SK-N-SH treated with all-trans-retinoic acid at 6 μM for 48 hours (cell line): ENCODE measurements around the gene ST6GALNAC5.

Experiments used
- ATAC-seq: fragments of 200-7000 bp; cut with Tn5 transposase; 3 replicates; pipeline ENCODE4 v1.9.1; 2020; ENCODE audit warnings: mild to moderate bottlenecking, moderate library complexity
- ARNTL ChIP-seq: fragments of 450-650 bp; formaldehyde crosslinking; IDR thresholded peaks from 2 replicates; pipeline ENCODE4 v1.5.0; 2020; ENCODE audit warnings: low read depth, mild to moderate bottlenecking, moderate library complexity, borderline replicate concordance
- BACH2 ChIP-seq: fragments of 250-450 bp; sonication (Bioruptor Pico); IDR thresholded peaks from 2 replicates; pipeline ENCODE4 v1.9.0; 2021; ENCODE audit warnings: mild to moderate bottlenecking, borderline replicate concordance
- CREB5 ChIP-seq: fragments of 250-450 bp; sonication (Bioruptor Pico); IDR thresholded peaks from 2 replicates; pipeline ENCODE4 v1.5.1; 2020; ENCODE audit warnings: low read depth, mild to moderate bottlenecking, moderate library complexity
- CSDC2 ChIP-seq: fragments of 250-450 bp; sonication (Bioruptor Pico); IDR thresholded peaks from 2 replicates; pipeline ENCODE4 v1.5.0; 2020; ENCODE audit warnings: mild to moderate bottlenecking, moderate library complexity
- ESRRG ChIP-seq: fragments of 250-450 bp; sonication (Bioruptor Pico); IDR thresholded peaks from 2 replicates; pipeline ENCODE4 v1.6.1; 2021; ENCODE audit warnings: mild to moderate bottlenecking
- GLIS3 ChIP-seq: fragments of 250-450 bp; sonication (Bioruptor Pico); IDR thresholded peaks from 2 replicates; pipeline ENCODE4 v1.5.0; 2020; ENCODE audit warnings: mild to moderate bottlenecking, moderate library complexity
- ISL1 ChIP-seq: fragments of 250-450 bp; sonication (Bioruptor Pico); IDR thresholded peaks from 2 replicates; pipeline ENCODE4 v2.1.2; 2022; ENCODE audit warnings: mild to moderate bottlenecking, moderate library complexity
- OSR1 ChIP-seq: fragments of 250-450 bp; sonication (Bioruptor Pico); IDR thresholded peaks from 2 replicates; pipeline ENCODE4 v1.8.0; 2022; ENCODE audit warnings: moderate library complexity, mild to moderate bottlenecking, inconsistent platforms
- POU6F1 ChIP-seq: fragments of 250-450 bp; sonication (Bioruptor Pico); IDR thresholded peaks from 2 replicates; pipeline ENCODE4 v1.8.0; 2021; ENCODE audit warnings: low read depth, mild to moderate bottlenecking, moderate library complexity, borderline replicate concordance
- PPARA ChIP-seq: fragments of 250-450 bp; sonication (Bioruptor Pico); IDR thresholded peaks from 2 replicates; pipeline ENCODE4 v1.5.0; 2020; ENCODE audit warnings: mild to moderate bottlenecking, borderline replicate concordance
- RARB ChIP-seq: fragments of 250-450 bp; sonication (Bioruptor Pico); IDR thresholded peaks from 2 replicates; pipeline ENCODE4 v1.8.0; 2021; ENCODE audit warnings: mild to moderate bottlenecking, moderate library complexity
- SNAI2 ChIP-seq: fragments of 250-450 bp; sonication (Bioruptor Pico); IDR thresholded peaks from 2 replicates; pipeline ENCODE4 v1.5.0; 2020; ENCODE audit warnings: mild to moderate bottlenecking, moderate library complexity
- TCF4 ChIP-seq: fragments of 250-450 bp; sonication (Bioruptor Pico); IDR thresholded peaks from 2 replicates; pipeline ENCODE4 v1.8.0; 2021; ENCODE audit warnings: mild to moderate bottlenecking, moderate library complexity, borderline replicate concordance
- TOX ChIP-seq: fragments of 250-450 bp; sonication (Bioruptor Pico); IDR thresholded peaks from 2 replicates; pipeline ENCODE4 v1.8.0; 2021; ENCODE audit warnings: mild to moderate bottlenecking, moderate library complexity, borderline replicate concordance
- TSHZ2 ChIP-seq: fragments of 250-450 bp; sonication (Bioruptor Pico); IDR thresholded peaks from 2 replicates; pipeline ENCODE4 v1.5.0; 2020; ENCODE audit warnings: mild to moderate bottlenecking, moderate library complexity
- ZC3H10 ChIP-seq: fragments of 250-450 bp; sonication (Bioruptor Pico); IDR thresholded peaks from 2 replicates; pipeline ENCODE4 v1.5.1; 2021; ENCODE audit warnings: mild to moderate bottlenecking, moderate library complexity
- ZFP3 ChIP-seq: fragments of 250-450 bp; sonication (Bioruptor Pico); IDR thresholded peaks from 2 replicates; pipeline ENCODE4 v1.5.0; 2020; ENCODE audit warnings: mild to moderate bottlenecking, moderate library complexity
- ZFP30 ChIP-seq: fragments of 450-650 bp; formaldehyde crosslinking; IDR thresholded peaks from 2 replicates; pipeline ENCODE4 v1.5.0; 2022; ENCODE audit warnings: mild to moderate bottlenecking, moderate library complexity
- ZNF565 ChIP-seq: fragments of 450-650 bp; formaldehyde crosslinking; conservative IDR thresholded peaks from 2 replicates; pipeline ENCODE4 v1.5.0; 2020; ENCODE audit warnings: low read depth, mild to moderate bottlenecking, moderate library complexity
- ZNF70 ChIP-seq: fragments of 450-650 bp; formaldehyde crosslinking; IDR thresholded peaks from 2 replicates; pipeline ENCODE4 v1.5.0; 2020; ENCODE audit warnings: mild to moderate bottlenecking, moderate library complexity
- ZNF8 ChIP-seq: fragments of 450-650 bp; formaldehyde crosslinking; IDR thresholded peaks from 2 replicates; pipeline ENCODE4 v1.5.0; 2020; ENCODE audit warnings: mild to moderate bottlenecking, moderate library complexity
- TF ChIP-seq, protein P1 (sequence below): fragments of 250-450 bp; sonication (Bioruptor Pico); IDR thresholded peaks from 2 replicates; pipeline ENCODE4 v1.5.1; 2021; ENCODE audit warnings: mild to moderate bottlenecking, moderate library complexity
- TF ChIP-seq, protein P2 (sequence below): fragments of 250-450 bp; sonication (Bioruptor Pico); IDR thresholded peaks from 2 replicates; pipeline ENCODE4 v1.8.0; 2020; ENCODE audit warnings: mild to moderate bottlenecking, moderate library complexity, borderline replicate concordance

ST6GALNAC5 gene

DNA sequence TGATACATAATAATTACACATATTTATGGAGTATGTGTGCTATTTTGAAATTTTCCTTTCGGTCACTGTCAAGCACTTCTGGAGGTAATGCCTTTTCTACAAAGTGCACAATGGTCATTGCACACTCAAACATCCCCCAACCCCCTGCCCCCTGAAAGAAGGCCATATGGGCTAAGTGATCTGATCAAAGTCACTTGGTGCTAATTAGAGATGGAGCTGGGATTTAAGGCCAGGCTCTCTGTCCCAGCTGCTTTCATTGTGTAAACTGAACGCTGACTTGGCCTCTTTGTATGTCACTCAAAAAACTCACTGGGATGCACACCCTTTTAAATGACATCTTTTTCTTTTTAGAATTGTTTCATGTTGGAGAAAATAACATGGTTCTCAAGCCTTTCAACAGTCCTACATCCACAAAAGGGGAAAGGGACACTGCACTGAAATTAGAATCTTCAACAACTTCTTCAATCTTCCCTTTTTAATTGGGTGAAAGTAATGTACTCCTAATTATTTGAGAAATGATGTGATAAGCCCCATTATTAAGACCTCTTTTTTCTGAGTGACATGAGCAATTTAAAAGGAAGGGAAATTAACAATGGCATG is 149.2 kb downstream of the ST6GALNAC5 start:
- no peak for ATAC-seq
- TF ChIP-seq ZNF565 (CRISPR knock-in tag) (no peak), TCF4 (CRISPR knock-in tag) (no peak), ISL1 (CRISPR knock-in tag) (no peak), TSHZ2 (CRISPR knock-in tag) (no peak), TOX (CRISPR knock-in tag) (no peak), ZNF70 (CRISPR knock-in tag) (no peak), ARNTL (CRISPR knock-in tag) (no peak), ZFP30 (CRISPR knock-in tag) (no peak), ESRRG (no peak)
- TF ChIP-seq, protein P1, sequence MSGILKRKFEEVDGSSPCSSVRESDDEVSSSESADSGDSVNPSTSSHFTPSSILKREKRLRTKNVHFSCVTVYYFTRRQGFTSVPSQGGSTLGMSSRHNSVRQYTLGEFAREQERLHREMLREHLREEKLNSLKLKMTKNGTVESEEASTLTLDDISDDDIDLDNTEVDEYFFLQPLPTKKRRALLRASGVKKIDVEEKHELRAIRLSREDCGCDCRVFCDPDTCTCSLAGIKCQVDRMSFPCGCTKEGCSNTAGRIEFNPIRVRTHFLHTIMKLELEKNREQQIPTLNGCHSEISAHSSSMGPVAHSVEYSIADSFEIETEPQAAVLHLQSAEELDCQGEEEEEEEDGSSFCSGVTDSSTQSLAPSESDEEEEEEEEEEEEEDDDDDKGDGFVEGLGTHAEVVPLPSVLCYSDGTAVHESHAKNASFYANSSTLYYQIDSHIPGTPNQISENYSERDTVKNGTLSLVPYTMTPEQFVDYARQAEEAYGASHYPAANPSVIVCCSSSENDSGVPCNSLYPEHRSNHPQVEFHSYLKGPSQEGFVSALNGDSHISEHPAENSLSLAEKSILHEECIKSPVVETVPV (CRISPR knock-in tag), result no peak

- TF ChIP-seq GLIS3 (no peak), ZNF8 (CRISPR knock-in tag) (no peak), CSDC2 (CRISPR knock-in tag) (no peak), RARB (no peak), ZNF70 (CRISPR knock-in tag) (no peak), ESRRG (no peak), CREB5 (CRISPR knock-in tag) (no peak), SNAI2 (CRISPR knock-in tag) (no peak), BACH2 (CRISPR knock-in tag) (no peak), ZFP3 (no peak), ZC3H10 (CRISPR knock-in tag) (no peak), TCF4 (CRISPR knock-in tag) (no peak), PPARA (CRISPR knock-in tag) (no peak), TOX (CRISPR knock-in tag) (no peak), ARNTL (CRISPR knock-in tag) (no peak), ZNF565 (CRISPR knock-in tag) (no peak), OSR1 (CRISPR knock-in tag) (no peak), POU6F1 (CRISPR knock-in tag) (no peak)
- TF ChIP-seq, protein P2, sequence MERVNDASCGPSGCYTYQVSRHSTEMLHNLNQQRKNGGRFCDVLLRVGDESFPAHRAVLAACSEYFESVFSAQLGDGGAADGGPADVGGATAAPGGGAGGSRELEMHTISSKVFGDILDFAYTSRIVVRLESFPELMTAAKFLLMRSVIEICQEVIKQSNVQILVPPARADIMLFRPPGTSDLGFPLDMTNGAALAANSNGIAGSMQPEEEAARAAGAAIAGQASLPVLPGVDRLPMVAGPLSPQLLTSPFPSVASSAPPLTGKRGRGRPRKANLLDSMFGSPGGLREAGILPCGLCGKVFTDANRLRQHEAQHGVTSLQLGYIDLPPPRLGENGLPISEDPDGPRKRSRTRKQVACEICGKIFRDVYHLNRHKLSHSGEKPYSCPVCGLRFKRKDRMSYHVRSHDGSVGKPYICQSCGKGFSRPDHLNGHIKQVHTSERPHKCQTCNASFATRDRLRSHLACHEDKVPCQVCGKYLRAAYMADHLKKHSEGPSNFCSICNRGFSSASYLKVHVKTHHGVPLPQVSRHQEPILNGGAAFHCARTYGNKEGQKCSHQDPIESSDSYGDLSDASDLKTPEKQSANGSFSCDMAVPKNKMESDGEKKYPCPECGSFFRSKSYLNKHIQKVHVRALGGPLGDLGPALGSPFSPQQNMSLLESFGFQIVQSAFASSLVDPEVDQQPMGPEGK (CRISPR knock-in tag), result no peak
- TF ChIP-seq, protein P1 (CRISPR knock-in tag), result no peak
- TF ChIP-seq, all 23 proteins: peak for 0
- ATAC-seq, result no peak
Observed at GRCh38 chr1:77018311-77018710, 151.0 kb downstream of the ST6GALNAC5 start.
